Esophagus squamous epithelium (tissue), 4 donors: ENCODE data around the gene COL15A1.

Source experiments
- POLR2A ChIP-seq, 4 donors: fragments of 450-650 bp; IDR thresholded peaks; one replicate each; pipeline ENCODE4 v1.6.1; 2017; ENCODE audit warnings: antibody characterized with exemption in 4 of 4, mild to moderate bottlenecking in 4 of 4, moderate library complexity in 3 of 4
- TF ChIP-seq, protein P1 (sequence below), 6 experiments: fragments of 450-650 bp in 4 of 6; fragments of 200-600 bp in 2 of 6; sonication (generic) in 2 of 6; IDR thresholded peaks; one replicate each; pipeline ENCODE4 v1.5.1; 2016 to 2019; ENCODE audit warnings: antibody characterized with exemption in 6 of 6, mild to moderate bottlenecking in 4 of 6, moderate library complexity in 4 of 6

DNA sequence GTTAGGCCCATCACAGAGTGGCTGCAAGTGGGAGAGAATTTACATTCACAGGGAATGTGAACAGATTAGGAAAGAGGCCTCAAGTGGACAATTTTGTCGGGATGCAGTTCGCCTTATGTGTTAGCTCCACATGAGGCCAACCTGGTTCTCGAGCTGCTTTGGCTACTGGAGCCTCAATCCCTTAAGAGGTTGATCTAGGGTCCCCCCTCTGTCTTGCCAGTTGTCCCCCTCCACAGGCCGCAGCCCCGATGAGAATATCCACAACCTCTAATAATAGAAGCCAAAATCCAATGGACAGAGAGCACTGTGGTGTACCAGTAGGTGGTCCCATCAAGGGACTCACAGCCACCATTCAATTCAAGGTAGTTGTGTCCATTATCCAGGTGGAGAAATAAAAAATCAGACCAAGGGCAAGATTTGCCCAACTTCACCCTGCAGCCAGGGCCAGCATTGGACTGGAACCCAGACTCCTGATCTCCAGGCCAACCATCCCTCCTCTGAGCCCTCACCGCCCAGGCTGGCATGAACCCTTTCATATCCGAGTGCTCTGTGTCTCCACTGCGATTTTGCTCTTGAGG lies 1.7 kb upstream of the COL15A1 start:
- TF ChIP-seq, protein P1, sequence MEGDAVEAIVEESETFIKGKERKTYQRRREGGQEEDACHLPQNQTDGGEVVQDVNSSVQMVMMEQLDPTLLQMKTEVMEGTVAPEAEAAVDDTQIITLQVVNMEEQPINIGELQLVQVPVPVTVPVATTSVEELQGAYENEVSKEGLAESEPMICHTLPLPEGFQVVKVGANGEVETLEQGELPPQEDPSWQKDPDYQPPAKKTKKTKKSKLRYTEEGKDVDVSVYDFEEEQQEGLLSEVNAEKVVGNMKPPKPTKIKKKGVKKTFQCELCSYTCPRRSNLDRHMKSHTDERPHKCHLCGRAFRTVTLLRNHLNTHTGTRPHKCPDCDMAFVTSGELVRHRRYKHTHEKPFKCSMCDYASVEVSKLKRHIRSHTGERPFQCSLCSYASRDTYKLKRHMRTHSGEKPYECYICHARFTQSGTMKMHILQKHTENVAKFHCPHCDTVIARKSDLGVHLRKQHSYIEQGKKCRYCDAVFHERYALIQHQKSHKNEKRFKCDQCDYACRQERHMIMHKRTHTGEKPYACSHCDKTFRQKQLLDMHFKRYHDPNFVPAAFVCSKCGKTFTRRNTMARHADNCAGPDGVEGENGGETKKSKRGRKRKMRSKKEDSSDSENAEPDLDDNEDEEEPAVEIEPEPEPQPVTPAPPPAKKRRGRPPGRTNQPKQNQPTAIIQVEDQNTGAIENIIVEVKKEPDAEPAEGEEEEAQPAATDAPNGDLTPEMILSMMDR (IDR thresholded peaks at IDR 0.05): no peak
- no peak for TF ChIP-seq POLR2A (IDR thresholded peaks at IDR 0.05)
